Germinal center (tissue), 1 donor: Measurements from ENCODE around the gene JUN.
"Not testable (repeated sequence)": the region's sequence is repeated elsewhere in the genome, so short reads cannot be mapped to it uniquely, and the experiment has no call there.

Experiments used
- DNase-seq: peaks from one replicate; pipeline ENCODE4 v3.0.0; 2012; ENCODE audit warnings: mixed read lengths, low spot score

Gene JUN

GRCh38 chr1:58808077-58808476 is 24.2 kb upstream of the JUN start:
- no peak for DNase-seq

- no peak for DNase-seq
Measured at GRCh38 chr1:58805716-58806571, 22.1 kb upstream of the JUN start.

GRCh38 chr1:58804853-58805565 is 21.2 kb upstream of the JUN start:
- no peak for DNase-seq

- DNase-seq, result no peak
Measured at GRCh38 chr1:58803858-58804257, 20.0 kb upstream of the JUN start.

GRCh38 chr1:58802640-58803399 is 19.0 kb upstream of the JUN start:
- no peak for DNase-seq

GRCh38 chr1:58801286-58801685 is 17.4 kb upstream of the JUN start:
- DNase-seq, result not testable (repeated sequence)

GRCh38 chr1:58799650-58800049 is 15.8 kb upstream of the JUN start:
- no peak for DNase-seq

- no peak for DNase-seq
Measured at GRCh38 chr1:58798910-58799442, 15.1 kb upstream of the JUN start.

GRCh38 chr1:58796416-58796815 is 12.6 kb upstream of the JUN start:
- no peak for DNase-seq

- no peak for DNase-seq
Measured at GRCh38 chr1:58794585-58794984, 10.7 kb upstream of the JUN start.

- no peak for DNase-seq
Measured at GRCh38 chr1:58792846-58793245, 9.0 kb upstream of the JUN start.

- DNase-seq, result no peak
Measured at GRCh38 chr1:58791106-58791505, 7.3 kb upstream of the JUN start.

- no peak for DNase-seq
Measured at GRCh38 chr1:58789996-58790660, 6.3 kb upstream of the JUN start.

GRCh38 chr1:58789322-58789856 is 5.5 kb upstream of the JUN start:
- no peak for DNase-seq

GRCh38 chr1:58788259-58788658 is 4.4 kb upstream of the JUN start:
- no peak for DNase-seq

GRCh38 chr1:58786927-58787245 is 3.0 kb upstream of the JUN start:
- DNase-seq, result no peak

GRCh38 chr1:58786184-58786926 is 2.5 kb upstream of the JUN start:
- no peak for DNase-seq

GRCh38 chr1:58785442-58786058 is 1.7 kb upstream of the JUN start:
- DNase-seq, result peak; percentile 7

GRCh38 chr1:58784758-58785441 is 1.1 kb upstream of the JUN start:
- peak; percentile 58 for DNase-seq
